HepG2 (cell line): Measurements from ENCODE around the gene ZNF467. TPM values are rescaled to one million over a fixed set of nuclear protein-coding genes. Genes with fewer than 3 reads are reported as not detected.

Source experiments
- HIC2 ChIP-seq: sonication (generic); formaldehyde crosslinking; IDR thresholded peaks from 2 replicates; pipeline ENCODE4 v1.9.0; 2022; ENCODE audit warnings: low read depth, missing genetic modification reagents
- NR2F2 ChIP-seq: IDR thresholded peaks from 2 replicates; pipeline ENCODE4 v1.6.1; 2012; ENCODE audit warnings: low read depth, inconsistent platforms, borderline replicate concordance
- PATZ1 ChIP-seq: sonication (generic); formaldehyde crosslinking; IDR thresholded peaks from 2 replicates; pipeline ENCODE4 v1.4.0; 2020; ENCODE audit warnings: missing genetic modification reagents
- SALL1 ChIP-seq: sonication (generic); formaldehyde crosslinking; IDR thresholded peaks from 2 replicates; pipeline ENCODE4 v1.8.0; 2022; ENCODE audit warnings: mild to moderate bottlenecking, missing genetic modification reagents
- SOX6 ChIP-seq, 2 experiments: fragments of 450-650 bp in 1 of 2; sonication (generic) in 1 of 2; formaldehyde crosslinking in 1 of 2; IDR thresholded peaks; 2 replicates each; pipeline versions ENCODE4 v1.4.0 to v1.6.1; 2017 to 2020; ENCODE audit warnings: antibody characterized with exemption in 1 of 2, mild to moderate bottlenecking in 1 of 2, missing genetic modification reagents in 1 of 2
- TARDBP ChIP-seq: sonication (generic); formaldehyde crosslinking; IDR thresholded peaks from 2 replicates; pipeline ENCODE4 v1.8.0; 2022; ENCODE audit warnings: mild to moderate bottlenecking, missing genetic modification reagents
- ZNF430 ChIP-seq: sonication (generic); formaldehyde crosslinking; IDR thresholded peaks from 2 replicates; pipeline ENCODE4 v1.9.0; 2021; ENCODE audit warnings: mild to moderate bottlenecking, missing genetic modification reagents
- polyA plus RNA-seq, 8 experiments: library from polyadenylated mRNA; depleted of rRNA in 3 of 8; stranded (reverse) in 7 of 8; unstranded in 1 of 8; fragments of >200 nt; fragmentation: Illumina TruSeq in 4 of 8; extraction: Trizol in 4 of 8; gene quantifications; 2 replicates each; pipeline versions ENCODE4 v1.2.1 to v1.2.3, GENCODE V29; 2011 to 2016; ENCODE audit warnings: low read depth in 4 of 8, missing spikeins in 1 of 8, mixed read lengths in 1 of 8; ENCODE audit not compliant: insufficient read depth in 1 of 8
- total RNA-seq, 5 experiments: library from RNA; depleted of rRNA; stranded (reverse); fragments of >200 nt; fragmentation: Illumina TruSeq; extraction: Trizol; gene quantifications; 2 replicates each; pipeline ENCODE4 v1.2.3, GENCODE V29; 2016; ENCODE audit warnings: low read depth in 1 of 5
- TF ChIP-seq, protein P1 (sequence below): sonication (generic); formaldehyde crosslinking; IDR thresholded peaks from 2 replicates; pipeline ENCODE4 v1.4.0; 2020; ENCODE audit warnings: missing genetic modification reagents
- TF ChIP-seq, protein P2 (sequence below): sonication (generic); formaldehyde crosslinking; IDR thresholded peaks from 2 replicates; pipeline ENCODE4 v1.4.0; 2020; ENCODE audit warnings: missing genetic modification reagents, mild to moderate bottlenecking, borderline replicate concordance

ZNF467 gene
- total and polyA plus RNA-seq, 2 of the 13 experiments (the other 11 are each of a cell fraction or from before 2014, with no cell fraction given) = 0.03 TPM; not detected in 1

DNA sequence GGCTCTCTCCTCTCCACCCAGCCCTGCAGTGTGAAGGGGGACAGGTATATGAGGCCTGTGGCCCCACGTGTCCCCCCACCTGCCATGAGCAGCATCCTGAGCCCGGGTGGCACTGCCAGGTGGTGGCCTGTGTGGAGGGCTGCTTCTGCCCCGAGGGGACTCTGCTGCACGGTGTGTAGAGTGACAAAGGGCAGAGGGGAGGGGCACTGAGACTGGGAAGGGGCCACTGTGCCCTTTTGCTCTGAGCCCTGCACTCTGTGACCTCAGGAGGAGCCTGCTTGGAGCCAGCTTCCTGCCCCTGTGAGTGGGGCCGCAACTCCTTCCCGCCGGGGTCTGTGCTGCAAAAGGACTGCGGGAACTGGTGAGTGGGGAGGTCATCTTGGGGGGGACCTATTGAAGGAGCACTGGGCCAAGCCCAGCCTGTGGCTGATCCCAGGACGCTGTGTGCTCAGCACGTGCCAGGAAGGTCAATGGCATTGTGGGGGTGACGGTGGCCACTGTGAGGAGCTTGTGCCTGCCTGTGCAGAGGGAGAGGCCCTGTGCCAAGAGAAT is 15.0 kb upstream of the ZNF467 start (continued):
- TF ChIP-seq HIC2 (CRISPR knock-in tag) (peak; percentile 60; the same call in 1 of the 2 replicates), SOX6 (IDR thresholded peaks at IDR 0.05) (no peak), SOX6 (CRISPR knock-in tag; IDR thresholded peaks at IDR 0.05) (0 out of 2 replicates have a peak, but pooled peaks have one; percentile 29), ZNF430 (peak; percentile 36; the same call in 1 of the 2 replicates), TARDBP (CRISPR knock-in tag) (0 out of 2 replicates have a peak, but pooled peaks have one; percentile 36), SALL1 (peak; percentile 52), NR2F2 (0 out of 2 replicates have a peak, but pooled peaks have one; percentile 67), PATZ1 (peak; percentile 38; the same call in 1 of the 2 replicates)
- TF ChIP-seq, protein P1, sequence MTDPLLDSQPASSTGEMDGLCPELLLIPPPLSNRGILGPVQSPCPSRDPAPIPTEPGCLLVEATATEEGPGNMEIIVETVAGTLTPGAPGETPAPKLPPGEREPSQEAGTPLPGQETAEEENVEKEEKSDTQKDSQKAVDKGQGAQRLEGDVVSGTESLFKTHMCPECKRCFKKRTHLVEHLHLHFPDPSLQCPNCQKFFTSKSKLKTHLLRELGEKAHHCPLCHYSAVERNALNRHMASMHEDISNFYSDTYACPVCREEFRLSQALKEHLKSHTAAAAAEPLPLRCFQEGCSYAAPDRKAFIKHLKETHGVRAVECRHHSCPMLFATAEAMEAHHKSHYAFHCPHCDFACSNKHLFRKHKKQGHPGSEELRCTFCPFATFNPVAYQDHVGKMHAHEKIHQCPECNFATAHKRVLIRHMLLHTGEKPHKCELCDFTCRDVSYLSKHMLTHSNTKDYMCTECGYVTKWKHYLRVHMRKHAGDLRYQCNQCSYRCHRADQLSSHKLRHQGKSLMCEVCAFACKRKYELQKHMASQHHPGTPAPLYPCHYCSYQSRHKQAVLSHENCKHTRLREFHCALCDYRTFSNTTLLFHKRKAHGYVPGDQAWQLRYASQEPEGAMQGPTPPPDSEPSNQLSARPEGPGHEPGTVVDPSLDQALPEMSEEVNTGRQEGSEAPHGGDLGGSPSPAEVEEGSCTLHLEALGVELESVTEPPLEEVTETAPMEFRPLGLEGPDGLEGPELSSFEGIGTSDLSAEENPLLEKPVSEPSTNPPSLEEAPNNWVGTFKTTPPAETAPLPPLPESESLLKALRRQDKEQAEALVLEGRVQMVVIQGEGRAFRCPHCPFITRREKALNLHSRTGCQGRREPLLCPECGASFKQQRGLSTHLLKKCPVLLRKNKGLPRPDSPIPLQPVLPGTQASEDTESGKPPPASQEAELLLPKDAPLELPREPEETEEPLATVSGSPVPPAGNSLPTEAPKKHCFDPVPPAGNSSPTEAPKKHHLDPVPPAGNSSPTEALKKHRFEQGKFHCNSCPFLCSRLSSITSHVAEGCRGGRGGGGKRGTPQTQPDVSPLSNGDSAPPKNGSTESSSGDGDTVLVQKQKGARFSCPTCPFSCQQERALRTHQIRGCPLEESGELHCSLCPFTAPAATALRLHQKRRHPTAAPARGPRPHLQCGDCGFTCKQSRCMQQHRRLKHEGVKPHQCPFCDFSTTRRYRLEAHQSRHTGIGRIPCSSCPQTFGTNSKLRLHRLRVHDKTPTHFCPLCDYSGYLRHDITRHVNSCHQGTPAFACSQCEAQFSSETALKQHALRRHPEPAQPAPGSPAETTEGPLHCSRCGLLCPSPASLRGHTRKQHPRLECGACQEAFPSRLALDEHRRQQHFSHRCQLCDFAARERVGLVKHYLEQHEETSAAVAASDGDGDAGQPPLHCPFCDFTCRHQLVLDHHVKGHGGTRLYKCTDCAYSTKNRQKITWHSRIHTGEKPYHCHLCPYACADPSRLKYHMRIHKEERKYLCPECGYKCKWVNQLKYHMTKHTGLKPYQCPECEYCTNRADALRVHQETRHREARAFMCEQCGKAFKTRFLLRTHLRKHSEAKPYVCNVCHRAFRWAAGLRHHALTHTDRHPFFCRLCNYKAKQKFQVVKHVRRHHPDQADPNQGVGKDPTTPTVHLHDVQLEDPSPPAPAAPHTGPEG = no peak
- TF ChIP-seq, protein P2, sequence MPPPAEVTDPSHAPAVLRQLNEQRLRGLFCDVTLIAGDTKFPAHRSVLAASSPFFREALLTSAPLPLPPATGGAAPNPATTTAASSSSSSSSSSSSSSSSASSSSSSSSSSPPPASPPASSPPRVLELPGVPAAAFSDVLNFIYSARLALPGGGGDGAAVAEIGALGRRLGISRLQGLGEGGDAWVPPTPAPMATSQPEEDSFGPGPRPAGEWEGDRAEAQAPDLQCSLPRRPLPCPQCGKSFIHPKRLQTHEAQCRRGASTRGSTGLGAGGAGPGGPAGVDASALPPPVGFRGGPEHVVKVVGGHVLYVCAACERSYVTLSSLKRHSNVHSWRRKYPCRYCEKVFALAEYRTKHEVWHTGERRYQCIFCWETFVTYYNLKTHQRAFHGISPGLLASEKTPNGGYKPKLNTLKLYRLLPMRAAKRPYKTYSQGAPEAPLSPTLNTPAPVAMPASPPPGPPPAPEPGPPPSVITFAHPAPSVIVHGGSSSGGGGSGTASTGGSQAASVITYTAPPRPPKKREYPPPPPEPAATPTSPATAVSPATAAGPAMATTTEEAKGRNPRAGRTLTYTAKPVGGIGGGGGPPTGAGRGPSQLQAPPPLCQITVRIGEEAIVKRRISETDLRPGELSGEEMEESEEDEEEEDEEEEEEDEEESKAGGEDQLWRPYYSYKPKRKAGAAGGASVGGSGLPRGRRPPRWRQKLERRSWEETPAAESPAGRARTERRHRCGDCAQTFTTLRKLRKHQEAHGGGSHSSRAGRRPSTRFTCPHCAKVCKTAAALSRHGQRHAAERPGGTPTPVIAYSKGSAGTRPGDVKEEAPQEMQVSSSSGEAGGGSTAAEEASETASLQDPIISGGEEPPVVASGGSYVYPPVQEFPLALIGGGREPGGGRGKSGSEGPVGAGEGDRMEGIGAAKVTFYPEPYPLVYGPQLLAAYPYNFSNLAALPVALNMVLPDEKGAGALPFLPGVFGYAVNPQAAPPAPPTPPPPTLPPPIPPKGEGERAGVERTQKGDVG (CRISPR knock-in tag) = no peak
